ENCODE results near the gene DYSF. TPM values are rescaled to one million over a fixed set of nuclear protein-coding genes. Genes with fewer than 3 reads are reported as not detected.

Gene DYSF
- total and polyA plus RNA-seq, 9 donors = 2.3 to 16.5 (median 5.1) TPM

GRCh38 chr2:71467180-71467815 is 13.9 kb downstream of the DYSF start:
- no peaks in the 10 kb centered on the region for H3K9me3 ChIP-seq
- peaks cover 2% of the 10 kb centered on the region for H3K4me1 ChIP-seq (ENCODE audit: insufficient read depth)
- no peaks in the 10 kb centered on the region for H3K27me3 ChIP-seq
- no peak for DNase-seq
- intact Hi-C loops (cut with DNase I) = no loop called here
- H3K27ac ChIP-seq = no peak overlapping the region
- peak overlapping the region; percentile 50 for H3K4me3 ChIP-seq
- WGBS, 3 donors = 12 to 16% (median 12%) methylated on average over 7 of the region's 7 CpGs
- H3K36me3 ChIP-seq = no peaks in the 10 kb centered on the region
- TF ChIP-seq EP300 (IDR thresholded peaks at IDR 0.05) (no peak), CTCF (IDR thresholded peaks at IDR 0.05) (no peak), POLR2A (IDR thresholded peaks at IDR 0.05) (no peak)

- DNase-seq = no peak
- H3K4me3 ChIP-seq = no peak overlapping the region
- TF ChIP-seq CTCF (IDR thresholded peaks at IDR 0.05) (no peak), EP300 (IDR thresholded peaks at IDR 0.05) (no peak), POLR2A (IDR thresholded peaks at IDR 0.05) (no peak)
- H3K27me3 ChIP-seq = no peaks in the 10 kb centered on the region
- H3K27ac ChIP-seq = no peak overlapping the region
- no peaks in the 10 kb centered on the region for H3K36me3 ChIP-seq
- no peaks in the 10 kb centered on the region for H3K9me3 ChIP-seq
- H3K4me1 ChIP-seq (ENCODE audit: insufficient read depth) = peaks cover 2% of the 10 kb centered on the region
- intact Hi-C loops (cut with DNase I) = no loop called here
- WGBS, 3 donors = 66 to 73% (median 70%) methylated on average over 11 of the region's 11 CpGs
These were observed 15.1 kb downstream of the DYSF start for GRCh38 chr2:71468279-71469015.

GRCh38 chr2:71469403-71470398 is 16.3 kb downstream of the DYSF start:
- Histone ChIP-seq H3K27ac (no peak overlapping the region), H3K4me3 (no peak overlapping the region), H3K9me3 (no peaks in the 10 kb centered on the region), H3K36me3 (no peaks in the 10 kb centered on the region), H3K4me1 (ENCODE audit: insufficient read depth) (peaks cover 2% of the 10 kb centered on the region), H3K27me3 (no peaks in the 10 kb centered on the region)
- WGBS, 3 donors = 65 to 78% (median 73%) methylated on average over 8 of the region's 8 CpGs
- DNase-seq = no peak
- intact Hi-C loops (cut with DNase I) = no loop called here
- TF ChIP-seq POLR2A (IDR thresholded peaks at IDR 0.05) (no peak), EP300 (IDR thresholded peaks at IDR 0.05) (no peak), CTCF (IDR thresholded peaks at IDR 0.05) (no peak)

- Histone ChIP-seq H3K27me3 (no peaks in the 10 kb centered on the region), H3K9me3 (no peaks in the 10 kb centered on the region), H3K4me1 (ENCODE audit: insufficient read depth) (peaks cover 2% of the 10 kb centered on the region), H3K27ac (no peak overlapping the region), H3K36me3 (no peaks in the 10 kb centered on the region), H3K4me3 (no peak overlapping the region)
- TF ChIP-seq POLR2A (IDR thresholded peaks at IDR 0.05) = no peak
- TF ChIP-seq CTCF (IDR thresholded peaks at IDR 0.05) = no peak
- 13 to 38% (median 25%) methylated on average over 1 of the region's 1 CpG for WGBS, 3 donors
- DNase-seq = no peak
- intact Hi-C loops (cut with DNase I) = no loop called here
These were observed 17.9 kb downstream of the DYSF start for GRCh38 chr2:71471276-71471675.
